Measurements from ENCODE around the gene SLC30A5. TPM values are rescaled to one million over a fixed set of nuclear protein-coding genes. Genes with fewer than 3 reads are reported as not detected.

The SLC30A5 gene
- total and polyA plus RNA-seq, 2 experiments from 2014 or later: 41.2 to 54.3 TPM

GRCh38 chr5:69090158-69090557 is 3.7 kb upstream of the SLC30A5 start:
- peaks cover 19% of the 10 kb centered on the region for H3K4me1 ChIP-seq (ENCODE audit: low read depth)
- no peaks in the 10 kb centered on the region for H3K9me3 ChIP-seq (ENCODE audit: low read depth)
- TF ChIP-seq CTCF (IDR thresholded peaks at IDR 0.05; ENCODE audit: low read depth, low read length): no peak
- H3K36me3 ChIP-seq: no peaks in the 10 kb centered on the region
- no peak overlapping the region for H3K4me3 ChIP-seq
- DNase-seq (ENCODE audit: low read depth in 1 of 2, low spot score in 1 of 2): no peak
- H3K27me3 ChIP-seq: no peaks in the 10 kb centered on the region
- H3K27ac ChIP-seq: peak overlapping the region; percentile 86

GRCh38 chr5:69091771-69092170 is 2.0 kb upstream of the SLC30A5 start:
- H3K4me3 ChIP-seq: no peak overlapping the region
- H3K36me3 ChIP-seq: no peaks in the 10 kb centered on the region
- H3K4me1 ChIP-seq (ENCODE audit: low read depth): peaks cover 15% of the 10 kb centered on the region
- H3K27ac ChIP-seq: peak overlapping the region; percentile 86
- no peaks in the 10 kb centered on the region for H3K9me3 ChIP-seq (ENCODE audit: low read depth)
- no peak for DNase-seq (ENCODE audit: low read depth in 1 of 2, low spot score in 1 of 2)
- no peaks in the 10 kb centered on the region for H3K27me3 ChIP-seq
- no peak for TF ChIP-seq CTCF (IDR thresholded peaks at IDR 0.05; ENCODE audit: low read depth, low read length)

- Histone ChIP-seq H3K36me3 (no peaks in the 10 kb centered on the region), H3K4me1 (ENCODE audit: low read depth) (peaks cover 15% of the 10 kb centered on the region), H3K9me3 (ENCODE audit: low read depth) (no peaks in the 10 kb centered on the region), H3K27me3 (no peaks in the 10 kb centered on the region), H3K4me3 (no peak overlapping the region), H3K27ac (peak overlapping the region; percentile 86)
- no peak for DNase-seq (ENCODE audit: low read depth in 1 of 2, low spot score in 1 of 2)
- no peak for TF ChIP-seq CTCF (IDR thresholded peaks at IDR 0.05; ENCODE audit: low read depth, low read length)
Measured at GRCh38 chr5:69092969-69093368, 845 bp upstream of the SLC30A5 start.

- H3K27me3 ChIP-seq: no peaks in the 10 kb centered on the region
- H3K4me3 ChIP-seq: no peak overlapping the region
- TF ChIP-seq CTCF (IDR thresholded peaks at IDR 0.05; ENCODE audit: low read depth, low read length): no peak
- no peak overlapping the region for H3K27ac ChIP-seq
- DNase-seq (ENCODE audit: low read depth in 1 of 2, low spot score in 1 of 2): no peak
- peaks cover 10% of the 10 kb centered on the region for H3K36me3 ChIP-seq
- H3K4me1 ChIP-seq (ENCODE audit: low read depth): no peaks in the 10 kb centered on the region
- H3K9me3 ChIP-seq (ENCODE audit: low read depth): no peaks in the 10 kb centered on the region
Measured at GRCh38 chr5:69099302-69099701, 5.5 kb downstream of the SLC30A5 start.

- H3K4me3 ChIP-seq: no peak overlapping the region
- peaks cover 29% of the 10 kb centered on the region for H3K36me3 ChIP-seq
- no peaks in the 10 kb centered on the region for H3K27me3 ChIP-seq
- no peak for DNase-seq (ENCODE audit: low read depth in 1 of 2, low spot score in 1 of 2)
- H3K9me3 ChIP-seq (ENCODE audit: low read depth): no peaks in the 10 kb centered on the region
- no peaks in the 10 kb centered on the region for H3K4me1 ChIP-seq (ENCODE audit: low read depth)
- no peak overlapping the region for H3K27ac ChIP-seq
- TF ChIP-seq CTCF (IDR thresholded peaks at IDR 0.05; ENCODE audit: low read depth, low read length): no peak
Measured at GRCh38 chr5:69103521-69103920, 9.7 kb downstream of the SLC30A5 start.
